SK-N-SH (cell line): ENCODE measurements around the gene OSBP. TPM values are rescaled to one million over a fixed set of nuclear protein-coding genes. Genes with fewer than 3 reads are reported as not detected.

ENCODE experiments used
- CTCF ChIA-PET: fragments of 300-600, 350-600 bp; formaldehyde crosslinking; extraction: SDS; loops from one replicate; lab custom pipeline; 2021; lab: Yijun Ruan, JAX
- POLR2A ChIA-PET: fragments of 350-600 bp; sonication (Branson Sonifier 250); formaldehyde crosslinking; extraction: SDS; loops from one replicate; lab custom pipeline; 2020; ENCODE audit warnings: antibody characterized with exemption, inconsistent platforms; lab: Yijun Ruan, JAX
- DNase-seq: peaks from one replicate; pipeline ENCODE4 v3.0.0; 2012
- H2AFZ ChIP-seq: fragments of 200-600 bp; sonication (generic); 2 replicates; pipeline ENCODE4 v1.8.1; 2016; ENCODE audit warnings: antibody characterized with exemption, mild to moderate bottlenecking, low read depth
- H3F3A ChIP-seq: fragments of 200-600 bp; sonication (generic); replicated peaks from 2 replicates; pipeline ENCODE3; 2016; ENCODE audit warnings: antibody characterized with exemption, mild to moderate bottlenecking; ENCODE audit not compliant: insufficient read depth
- H3K27ac ChIP-seq, 2 experiments: fragments of 200-500 bp in 1 of 2; fragments of 200-600 bp in 1 of 2; sonication (Bioruptor generic) in 1 of 2; sonication (generic), shearing (Covaris generic) in 1 of 2; 2 replicates each; pipeline versions ENCODE4 v1.5.1 to v1.6.1; 2014 to 2016; ENCODE audit warnings: low read depth in 2 of 2, inconsistent platforms in 1 of 2, low read length in 1 of 2, mild to moderate bottlenecking in 1 of 2, mixed read lengths in 1 of 2
- H3K27me3 ChIP-seq: fragments of 200-600 bp; sonication (generic), shearing (Covaris generic); 2 replicates; pipeline ENCODE4 v1.6.1; 2016; ENCODE audit warnings: mixed run types; ENCODE audit not compliant: insufficient read depth
- H3K36me3 ChIP-seq, 2 experiments: fragments of 200-500 bp in 1 of 2; fragments of 200-600 bp in 1 of 2; sonication (Bioruptor generic) in 1 of 2; sonication (generic) in 1 of 2; replicated peaks in 1 of 2; 2 replicates each; pipeline versions ENCODE3 to v1.5.1; 2014 to 2016; ENCODE audit warnings: low read length in 1 of 2, mild to moderate bottlenecking in 1 of 2; ENCODE audit not compliant: insufficient read depth in 2 of 2, control insufficient read depth in 1 of 2
- H3K4me1 ChIP-seq, 2 experiments: fragments of 200-500 bp in 1 of 2; fragments of 200-600 bp in 1 of 2; sonication (Bioruptor generic) in 1 of 2; sonication (generic), shearing (Covaris generic) in 1 of 2; 2 replicates each; pipeline versions ENCODE4 v1.5.1 to v1.6.1; 2014 to 2016; ENCODE audit warnings: low read depth in 1 of 2, low read length in 1 of 2, mixed run types in 1 of 2; ENCODE audit not compliant: insufficient read depth in 2 of 2, control insufficient read depth in 1 of 2
- H3K4me2 ChIP-seq: fragments of 200-600 bp; sonication (generic), shearing (Covaris generic); 2 replicates; pipeline ENCODE4 v1.6.1; 2017; ENCODE audit warnings: mixed run types
- H3K4me3 ChIP-seq, 2 experiments: fragments of 200-500 bp in 1 of 2; fragments of 200-600 bp in 1 of 2; sonication (Bioruptor generic) in 1 of 2; sonication (generic), shearing (Covaris generic) in 1 of 2; 2 replicates each; pipeline versions ENCODE4 v1.5.1 to v1.8.1; 2014 to 2016; ENCODE audit warnings: low read depth in 2 of 2, inconsistent platforms in 1 of 2, low read length in 1 of 2, mild to moderate bottlenecking in 1 of 2, mixed read lengths in 1 of 2, moderate library complexity in 1 of 2
- H3K79me2 ChIP-seq: fragments of 200-600 bp; sonication (generic); 2 replicates; pipeline ENCODE4 v1.8.1; 2017; ENCODE audit warnings: mild to moderate bottlenecking; ENCODE audit not compliant: insufficient read depth
- H3K9ac ChIP-seq: fragments of 200-600 bp; sonication (generic); 2 replicates; pipeline ENCODE4 v1.6.1; 2017; ENCODE audit warnings: mixed run types
- H3K9me2 ChIP-seq: fragments of 200-600 bp; sonication (generic); 2 replicates; pipeline ENCODE4 v1.6.1; 2017; ENCODE audit warnings: mixed run types
- H3K9me3 ChIP-seq: fragments of 200-600 bp; sonication (generic); 2 replicates; pipeline ENCODE4 v1.6.1; 2017; ENCODE audit warnings: mixed run types, mild to moderate bottlenecking, moderate library complexity
- H4K20me1 ChIP-seq: fragments of 200-600 bp; sonication (generic); 2 replicates; pipeline ENCODE4 v1.6.1; 2017; ENCODE audit warnings: mild to moderate bottlenecking, mixed run types; ENCODE audit not compliant: insufficient read depth
- CTCF ChIP-seq: fragments of 200-600 bp; sonication (generic); IDR thresholded peaks from 2 replicates; pipeline ENCODE4 v1.6.1; 2017; ENCODE audit warnings: antibody characterized with exemption, mild to moderate bottlenecking, moderate library complexity
- ELF1 ChIP-seq: IDR thresholded peaks from 2 replicates; pipeline ENCODE4 v1.4.0; 2012
- EP300 ChIP-seq, 2 experiments: IDR thresholded peaks; 2 replicates each; pipeline versions ENCODE4 v1.4.0 to v1.6.1; 2012; ENCODE audit warnings: borderline replicate concordance in 1 of 2, low read depth in 1 of 2, low read length in 1 of 2
- FOSL2 ChIP-seq: IDR thresholded peaks from 2 replicates; pipeline ENCODE4 v1.4.0; 2012; ENCODE audit warnings: low read depth, mild to moderate bottlenecking, moderate library complexity, borderline replicate concordance
- FOXJ3 ChIP-seq: sonication (generic); formaldehyde crosslinking; IDR thresholded peaks from 2 replicates; pipeline ENCODE4 v1.5.1; 2020; ENCODE audit warnings: mild to moderate bottlenecking, missing genetic modification reagents
- FOXM1 ChIP-seq: IDR thresholded peaks from 2 replicates; pipeline ENCODE4 v1.4.0; 2012; ENCODE audit warnings: low read depth, mild to moderate bottlenecking
- GABPA ChIP-seq: IDR thresholded peaks from 2 replicates; pipeline ENCODE4 v1.4.0; 2012; ENCODE audit warnings: low read depth, mild to moderate bottlenecking
- IRF3 ChIP-seq: fragments of 150-350 bp; IDR thresholded peaks from 2 replicates; pipeline ENCODE4 v1.6.1; 2016; ENCODE audit warnings: mild to moderate bottlenecking, low read depth, low read length
- MAX ChIP-seq: IDR thresholded peaks from 2 replicates; pipeline ENCODE4 v1.4.0; 2012; ENCODE audit warnings: low read depth
- MEF2A ChIP-seq: IDR thresholded peaks from 2 replicates; pipeline ENCODE4 v1.4.0; 2012; ENCODE audit warnings: low read depth, borderline replicate concordance
- NRF1 ChIP-seq: IDR thresholded peaks from 2 replicates; pipeline ENCODE4 v1.6.1; 2012; ENCODE audit warnings: low read depth, mild to moderate bottlenecking, low read length
- PBX3 ChIP-seq: IDR thresholded peaks from 2 replicates; pipeline ENCODE4; 2012
- RCOR1 ChIP-seq: fragments of 150-350 bp; IDR thresholded peaks from 2 replicates; pipeline ENCODE4 v1.6.1; 2017; ENCODE audit warnings: antibody characterized with exemption, low read length
- RFX5 ChIP-seq: IDR thresholded peaks from 2 replicates; pipeline ENCODE4 v1.6.1; 2012; ENCODE audit warnings: mild to moderate bottlenecking, improper control_type of control experiment, low read length
- SIN3A ChIP-seq: IDR thresholded peaks from 2 replicates; pipeline ENCODE4 v1.6.1; 2012; ENCODE audit warnings: low read depth, mild to moderate bottlenecking, low read length, moderate library complexity, borderline replicate concordance
- SMC3 ChIP-seq: IDR thresholded peaks from 2 replicates; pipeline ENCODE4 v1.6.1; 2012; ENCODE audit warnings: low read depth, low read length, improper control_type of control experiment
- TAF1 ChIP-seq: IDR thresholded peaks from 2 replicates; pipeline ENCODE4 v1.6.1; 2012; ENCODE audit warnings: low read depth, mild to moderate bottlenecking, low read length, moderate library complexity, borderline replicate concordance
- TEAD4 ChIP-seq: IDR thresholded peaks from 2 replicates; pipeline ENCODE4 v1.4.0; 2012; ENCODE audit warnings: mild to moderate bottlenecking, borderline replicate concordance; ENCODE audit not compliant: insufficient read depth
- USF1 ChIP-seq: IDR thresholded peaks from 2 replicates; pipeline ENCODE4 v1.4.0; 2012; ENCODE audit warnings: low read depth, borderline replicate concordance
- YY1 ChIP-seq: IDR thresholded peaks from 2 replicates; pipeline ENCODE4 v1.4.0; 2012; ENCODE audit warnings: low read depth, mild to moderate bottlenecking
- ZBTB33 ChIP-seq: IDR thresholded peaks from 2 replicates; pipeline ENCODE4 v1.4.0; 2012; ENCODE audit warnings: low read depth, borderline replicate concordance
- WGBS: methylation state at CpG from one replicate; pipeline ENCODE4 v1.1.6; 2017; ENCODE audit warnings: low lambda C conversion rate; 5-methylcytosine and 5-hydroxymethylcytosine counted together
- polyA plus RNA-seq, 3 experiments: library from polyadenylated mRNA; depleted of rRNA; stranded (reverse); fragments of >200 nt; gene quantifications; 2 replicates each; pipeline ENCODE4 v1.2.3, GENCODE V29; 2012

The OSBP gene, protein sequence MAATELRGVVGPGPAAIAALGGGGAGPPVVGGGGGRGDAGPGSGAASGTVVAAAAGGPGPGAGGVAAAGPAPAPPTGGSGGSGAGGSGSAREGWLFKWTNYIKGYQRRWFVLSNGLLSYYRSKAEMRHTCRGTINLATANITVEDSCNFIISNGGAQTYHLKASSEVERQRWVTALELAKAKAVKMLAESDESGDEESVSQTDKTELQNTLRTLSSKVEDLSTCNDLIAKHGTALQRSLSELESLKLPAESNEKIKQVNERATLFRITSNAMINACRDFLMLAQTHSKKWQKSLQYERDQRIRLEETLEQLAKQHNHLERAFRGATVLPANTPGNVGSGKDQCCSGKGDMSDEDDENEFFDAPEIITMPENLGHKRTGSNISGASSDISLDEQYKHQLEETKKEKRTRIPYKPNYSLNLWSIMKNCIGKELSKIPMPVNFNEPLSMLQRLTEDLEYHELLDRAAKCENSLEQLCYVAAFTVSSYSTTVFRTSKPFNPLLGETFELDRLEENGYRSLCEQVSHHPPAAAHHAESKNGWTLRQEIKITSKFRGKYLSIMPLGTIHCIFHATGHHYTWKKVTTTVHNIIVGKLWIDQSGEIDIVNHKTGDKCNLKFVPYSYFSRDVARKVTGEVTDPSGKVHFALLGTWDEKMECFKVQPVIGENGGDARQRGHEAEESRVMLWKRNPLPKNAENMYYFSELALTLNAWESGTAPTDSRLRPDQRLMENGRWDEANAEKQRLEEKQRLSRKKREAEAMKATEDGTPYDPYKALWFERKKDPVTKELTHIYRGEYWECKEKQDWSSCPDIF
- polyA plus RNA-seq (2012; rRNA removed): 11.8 and 12.1 TPM in 2 replicates
- 15.6 and 17.2 TPM in 2 replicates for polyA plus RNA-seq (2012; cell fraction: cytosol; rRNA removed)
- 9.9 and 21.0 TPM in 2 replicates for polyA plus RNA-seq (2012; cell fraction: nucleus; rRNA removed)

DNA sequence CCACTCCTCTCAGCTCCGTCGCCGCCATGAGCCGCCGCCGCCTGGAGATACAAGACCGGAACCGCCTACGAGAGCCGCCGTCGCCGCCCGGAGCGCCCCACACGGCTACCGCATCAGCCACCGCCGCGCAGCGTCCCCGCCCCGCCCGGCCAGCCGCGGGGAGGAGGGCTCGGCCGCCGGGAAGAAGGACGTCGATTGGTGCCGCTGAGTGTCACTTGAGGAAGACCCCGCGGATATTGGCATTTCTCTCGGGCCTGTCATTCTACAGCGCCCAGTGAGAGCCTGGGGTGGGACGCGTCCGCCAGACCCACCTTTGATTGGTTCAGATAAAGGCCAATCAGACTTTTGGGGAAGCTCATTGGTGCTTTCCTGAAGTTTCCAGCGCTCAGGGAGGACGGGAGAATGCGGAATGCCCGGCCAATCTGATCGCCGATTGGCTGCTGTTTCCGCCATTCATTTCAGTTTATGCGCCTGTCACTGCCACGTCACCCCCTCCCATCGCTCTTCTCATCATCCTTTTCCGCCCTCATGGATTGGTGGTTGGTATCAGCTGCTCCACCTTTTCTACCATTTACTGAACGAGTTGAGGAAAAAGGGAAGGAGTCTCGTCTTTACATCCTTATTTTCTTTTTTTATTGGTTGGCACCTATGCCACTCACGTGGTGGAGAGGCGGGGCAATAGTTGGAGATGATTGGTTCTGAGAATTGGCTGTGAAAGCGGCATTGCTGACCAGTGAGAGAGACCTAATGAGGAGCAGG is at the start of gene OSBP:
OSBP (minus strand) TSS at position 138 of the 759 bp plus-strand sequence; CDS start at position 28, 110 bp downstream.
- ChIA-PET CTCF (no interaction called here), POLR2A (interaction anchor here (0.7 to 1.7 kb wide), 2 partner anchors 50 to 1475 kb away, joined by 3 to 5 read pairs; no protein-coding TSS in a partner anchor)
- Histone ChIP-seq H3K4me3 (peak within 1 kb of the TSS; percentile 84 to 98), H3K9me2 (no peaks in the 10 kb centered on the region), H3K9ac (peak within 1 kb of the TSS; percentile 81), H3F3A (no peaks in the 10 kb centered on the region), H3K4me1 (peaks cover 12 to 22% of the 10 kb centered on the region in 2 experiments; a peak in 3 of 4 replicates), H3K36me3 (peaks cover 3 to 13% of the 10 kb centered on the region in 2 experiments), H2AFZ (peak within 1 kb of the TSS; percentile 92), H3K27me3 (no peaks in the 10 kb centered on the region), H4K20me1 (peaks cover 41% of the 10 kb centered on the region), H3K4me2 (peak within 1 kb of the TSS; percentile 96), H3K79me2 (peaks cover 44% of the 10 kb centered on the region), H3K27ac (peak within 1 kb of the TSS; percentile 69 to 83), H3K9me3 (no peaks in the 10 kb centered on the region)
- DNase-seq: peak; percentile 96
- WGBS: 1% methylated on average over 19 of the region's 55 CpGs
- TF ChIP-seq USF1 (peak; percentile 76), GABPA (peak; percentile 73), ZBTB33 (no peak; the same call in 1 of the 2 replicates), TAF1 (peak; percentile 59; the same call in 1 of the 2 replicates), FOXJ3 (CRISPR knock-in tag) (no peak), ELF1 (peak; percentile 86), RFX5 (peak; percentile 81; the same call in 1 of the 2 replicates), CTCF (no peak), SMC3 (no peak), EP300 (IDR thresholded peaks at IDR 0.05; ENCODE audit: borderline replicate concordance in 1 of 2, low read depth in 1 of 2, low read length in 1 of 2) (no peak; a peak in 1 of 4 replicates), MEF2A (no peak), TEAD4 (no peak), NRF1 (peak; percentile 39), FOXM1 (no peak), SIN3A (peak; percentile 64; the same call in 1 of the 2 replicates), FOSL2 (no peak), IRF3 (peak; percentile 99), MAX (no peak), PBX3 (peak; percentile 98), YY1 (peak; percentile 53; the same call in 1 of the 2 replicates), RCOR1 (no peak)
